ENCODE data around the gene EPHA1. TPM values are rescaled to one million over a fixed set of nuclear protein-coding genes. Genes with fewer than 3 reads are reported as not detected.

The EPHA1 gene
- total RNA-seq, 1 donor from 2014 or later, result 4.7 TPM

- no peak overlapping the region for H3K27ac Mint-ChIP-seq (ENCODE audit: unreplicated experiment)
- TF ChIP-seq CTCF (IDR thresholded peaks at IDR 0.05; ENCODE audit: partially characterized antibody, unreplicated experiment), result no peak
- peaks cover 7% of the 10 kb centered on the region for H3K4me1 Mint-ChIP-seq (ENCODE audit: low read depth, unreplicated experiment)
- peaks cover 5% of the 10 kb centered on the region for H3K36me3 Mint-ChIP-seq (ENCODE audit: unreplicated experiment)
- H3K4me3 Mint-ChIP-seq (ENCODE audit: unreplicated experiment), result no peak overlapping the region
- peaks cover 6% of the 10 kb centered on the region for H3K9me3 Mint-ChIP-seq (ENCODE audit: unreplicated experiment)
- peaks cover 10% of the 10 kb centered on the region for H3K27me3 Mint-ChIP-seq (ENCODE audit: unreplicated experiment)
- DNase-seq, result no peak
Measured at GRCh38 chr7:143385891-143386781, 22.5 kb downstream of the EPHA1 start.

GRCh38 chr7:143384661-143385631 lies 23.7 kb downstream of the EPHA1 start:
- H3K4me3 Mint-ChIP-seq (ENCODE audit: unreplicated experiment), result no peak overlapping the region
- no peak overlapping the region for H3K27ac Mint-ChIP-seq (ENCODE audit: unreplicated experiment)
- H3K36me3 Mint-ChIP-seq (ENCODE audit: unreplicated experiment), result peaks cover 2% of the 10 kb centered on the region
- DNase-seq, result no peak
- H3K27me3 Mint-ChIP-seq (ENCODE audit: unreplicated experiment), result peaks cover 10% of the 10 kb centered on the region
- peaks cover 7% of the 10 kb centered on the region for H3K4me1 Mint-ChIP-seq (ENCODE audit: low read depth, unreplicated experiment)
- TF ChIP-seq CTCF (IDR thresholded peaks at IDR 0.05; ENCODE audit: partially characterized antibody, unreplicated experiment), result no peak
- peaks cover 7% of the 10 kb centered on the region for H3K9me3 Mint-ChIP-seq (ENCODE audit: unreplicated experiment)

- Mint-ChIP-seq H3K27ac (ENCODE audit: unreplicated experiment) (no peak overlapping the region), H3K4me1 (ENCODE audit: low read depth, unreplicated experiment) (peaks cover 13% of the 10 kb centered on the region), H3K9me3 (ENCODE audit: unreplicated experiment) (peaks cover 5% of the 10 kb centered on the region), H3K27me3 (ENCODE audit: unreplicated experiment) (peaks cover 7% of the 10 kb centered on the region), H3K36me3 (ENCODE audit: unreplicated experiment) (no peaks in the 10 kb centered on the region), H3K4me3 (ENCODE audit: unreplicated experiment) (no peak overlapping the region)
- TF ChIP-seq CTCF (IDR thresholded peaks at IDR 0.05; ENCODE audit: partially characterized antibody, unreplicated experiment), result no peak
- no peak for DNase-seq
Measured at GRCh38 chr7:143384148-143384547, 24.5 kb downstream of the EPHA1 start.

- DNase-seq, result no peak
- TF ChIP-seq CTCF (IDR thresholded peaks at IDR 0.05; ENCODE audit: partially characterized antibody, unreplicated experiment), result no peak
- Mint-ChIP-seq H3K4me1 (ENCODE audit: low read depth, unreplicated experiment) (peaks cover 17% of the 10 kb centered on the region), H3K9me3 (ENCODE audit: unreplicated experiment) (peaks cover 5% of the 10 kb centered on the region), H3K27me3 (ENCODE audit: unreplicated experiment) (peaks cover 7% of the 10 kb centered on the region), H3K36me3 (ENCODE audit: unreplicated experiment) (no peaks in the 10 kb centered on the region), H3K27ac (ENCODE audit: unreplicated experiment) (no peak overlapping the region), H3K4me3 (ENCODE audit: unreplicated experiment) (peak overlapping the region; percentile 79)
Measured at GRCh38 chr7:143383642-143383957, 25.1 kb downstream of the EPHA1 start.

All from glutamatergic neuron (in vitro differentiated cells).